GM04503 (cell line): ENCODE measurements around the gene GALP.
"Not testable (repeated sequence)": the region's sequence is repeated elsewhere in the genome, so short reads cannot be mapped to it uniquely, and the experiment has no call there.

Experiments
- DNase-seq: peaks from one replicate; pipeline ENCODE4 v3.0.0-alpha.2; 2012; ENCODE audit warnings: low read depth

The GALP gene

GRCh38 chr19:56191115-56191514 lies 15.3 kb downstream of the GALP start:
- DNase-seq: no peak

GRCh38 chr19:56191711-56192110 lies 15.9 kb downstream of the GALP start:
- no peak for DNase-seq

DNA sequence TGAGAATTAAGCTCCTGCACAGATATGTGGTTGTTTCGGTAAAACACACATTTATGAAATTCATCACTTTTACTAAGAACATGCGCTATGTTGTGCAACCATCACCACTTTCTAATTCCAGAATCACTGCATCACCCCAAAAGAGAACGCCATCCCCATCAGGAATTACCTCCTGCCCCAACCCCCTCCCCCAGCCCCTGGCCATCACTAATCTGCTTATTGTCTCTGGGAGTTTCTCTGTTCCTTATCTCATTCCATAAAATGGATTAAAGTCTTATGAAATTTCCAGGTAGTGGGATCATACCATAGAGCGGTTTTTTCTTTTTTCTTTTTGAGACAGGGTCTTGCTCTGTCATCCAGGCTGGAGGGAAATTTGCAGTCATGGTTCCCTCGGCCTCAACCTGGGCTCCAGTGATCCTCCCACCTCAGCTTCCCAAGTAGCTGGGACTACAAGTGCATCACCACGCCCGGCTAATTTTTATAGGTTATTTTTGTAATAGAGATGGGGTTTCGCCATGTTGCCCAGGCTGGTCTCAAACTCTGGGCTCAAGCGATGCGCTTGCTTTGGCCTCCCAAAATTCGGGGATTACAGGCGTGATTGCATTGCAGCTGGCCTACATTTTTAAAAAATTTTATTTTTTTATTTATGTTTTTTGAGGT lies 18.3 kb downstream of the GALP start:
- DNase-seq: no peak

GRCh38 chr19:56197646-56198045 lies 21.8 kb downstream of the GALP start, which contains the start of gene ZSCAN5B:
Gene ZSCAN5B, minus strand, starts transcription at chr19:56197783. Its CDS starts 4,731 bp downstream, at chr19:56193052.
- not testable (repeated sequence) for DNase-seq

DNA sequence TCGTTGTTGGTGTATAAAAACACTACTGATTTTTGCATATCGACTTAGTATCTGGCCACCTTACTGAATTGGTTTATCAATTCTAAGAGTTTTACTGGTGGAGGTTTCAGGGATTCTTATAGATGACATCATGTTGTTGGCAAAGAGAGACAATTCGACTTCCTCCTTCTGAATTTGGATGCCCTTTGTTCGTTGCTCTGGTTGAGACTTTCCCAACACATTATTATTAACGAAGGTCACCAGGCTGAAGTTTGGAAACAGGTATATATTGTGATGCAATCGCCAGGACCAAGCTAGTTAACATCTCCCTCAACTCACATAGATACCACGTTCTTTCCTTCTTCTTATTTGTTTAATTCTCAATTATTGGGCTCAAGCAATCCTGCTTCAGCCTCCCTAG lies 23.9 kb downstream of the GALP start:
- no peak for DNase-seq

DNA sequence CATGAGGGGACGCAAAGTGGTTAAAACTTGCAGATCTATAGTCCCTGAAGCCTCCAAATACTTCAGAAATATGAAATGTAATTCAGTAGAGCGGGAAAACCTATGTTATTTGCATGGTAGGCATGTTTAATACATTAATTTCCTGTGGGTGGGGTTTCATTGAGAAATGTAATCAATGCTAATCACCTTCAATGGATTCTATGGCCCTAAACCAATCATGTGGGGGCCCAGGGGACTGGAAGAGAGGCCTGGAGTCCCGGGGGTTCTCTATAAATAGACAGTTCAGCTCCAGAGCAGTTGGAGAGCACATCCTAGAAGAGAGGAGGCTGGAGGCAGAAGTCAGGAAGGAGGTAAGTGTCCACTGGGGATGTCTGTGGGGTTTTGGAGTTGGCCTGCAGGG lies 26.2 kb downstream of the GALP start, which contains the start of gene ZSCAN5C:
ZSCAN5C (plus strand) TSS at position 301 of the 400 bp plus-strand sequence. CDS start 3,641 bp downstream, outside the sequence.
- DNase-seq: no peak

- not testable (repeated sequence) for DNase-seq
These were observed 31.8 kb downstream of the GALP start for GRCh38 chr19:56207581-56207980.

DNA sequence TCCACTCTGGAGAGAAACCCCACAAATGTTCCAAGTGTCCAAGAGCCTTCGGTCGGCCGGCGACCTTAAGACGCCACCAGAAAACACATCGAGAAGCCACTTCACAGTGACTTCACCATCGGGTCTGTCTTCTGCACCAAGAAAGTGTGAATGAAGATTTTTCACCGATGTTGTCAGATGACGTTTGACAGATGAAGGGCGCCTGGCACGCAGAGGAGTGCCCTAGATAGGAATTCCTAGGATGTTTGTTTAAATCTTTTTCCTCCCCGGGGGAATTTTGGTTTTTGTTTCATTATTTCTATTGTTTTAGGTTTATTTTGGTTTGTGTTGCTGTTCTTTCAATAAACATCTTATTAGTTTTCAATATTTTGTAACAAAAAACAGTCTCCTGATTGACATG lies 33.3 kb downstream of the GALP start:
- DNase-seq: no peak

- DNase-seq: not testable (repeated sequence)
These were observed 34.2 kb downstream of the GALP start for GRCh38 chr19:56210036-56210435.

GRCh38 chr19:56211718-56212117 lies 35.9 kb downstream of the GALP start:
- no peak for DNase-seq

- DNase-seq: no peak
These were observed 41.5 kb downstream of the GALP start for GRCh38 chr19:56217039-56217949.

GRCh38 chr19:56218961-56219360 lies 43.2 kb downstream of the GALP start:
- DNase-seq: no peak

GRCh38 chr19:56221442-56221841 lies 45.6 kb downstream of the GALP start:
- DNase-seq: not testable (repeated sequence)

DNA sequence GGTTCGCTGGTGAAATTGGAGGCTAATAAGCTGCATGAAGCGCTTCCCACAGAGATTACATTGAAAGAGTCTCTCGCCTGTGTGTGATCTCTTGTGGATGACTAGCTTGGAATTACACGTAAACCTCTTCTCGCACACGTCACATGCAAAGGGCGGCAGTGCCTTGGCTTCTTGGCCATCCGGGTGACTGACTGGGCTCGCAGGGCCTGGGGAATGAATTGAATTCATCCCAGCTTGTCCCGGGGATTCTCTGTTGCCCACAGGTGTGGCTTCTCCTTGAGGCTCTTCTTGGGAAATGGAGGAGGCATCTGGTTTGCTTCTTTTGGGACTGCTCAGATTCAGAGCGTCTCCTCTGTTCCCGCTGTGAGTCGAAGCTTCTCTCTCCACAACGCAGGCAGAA lies 46.0 kb downstream of the GALP start:
- DNase-seq: no peak

- DNase-seq: no peak
These were observed 47.1 kb downstream of the GALP start for GRCh38 chr19:56222901-56223300.

DNA sequence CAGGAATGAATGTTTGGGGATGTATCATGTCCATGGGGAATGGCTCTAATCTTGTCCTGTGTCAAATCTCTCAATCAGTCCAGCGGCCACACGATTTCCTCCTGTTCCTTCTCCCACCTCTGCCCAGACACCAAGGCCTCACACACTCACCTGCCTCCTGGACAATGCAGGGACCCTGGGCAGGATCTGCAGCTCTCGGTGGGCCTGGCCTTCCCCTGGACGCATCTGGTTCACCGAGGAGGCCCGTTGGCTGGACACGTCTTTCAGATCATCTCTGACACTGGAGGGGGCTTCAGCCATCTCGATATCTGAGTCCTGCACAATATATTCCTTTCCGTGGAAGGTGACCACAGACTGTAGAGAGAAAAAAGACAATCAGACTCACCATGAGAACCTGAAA lies 47.7 kb downstream of the GALP start:
- no peak for DNase-seq
